Measurements from ENCODE around the gene EIF3I.

DNA sequence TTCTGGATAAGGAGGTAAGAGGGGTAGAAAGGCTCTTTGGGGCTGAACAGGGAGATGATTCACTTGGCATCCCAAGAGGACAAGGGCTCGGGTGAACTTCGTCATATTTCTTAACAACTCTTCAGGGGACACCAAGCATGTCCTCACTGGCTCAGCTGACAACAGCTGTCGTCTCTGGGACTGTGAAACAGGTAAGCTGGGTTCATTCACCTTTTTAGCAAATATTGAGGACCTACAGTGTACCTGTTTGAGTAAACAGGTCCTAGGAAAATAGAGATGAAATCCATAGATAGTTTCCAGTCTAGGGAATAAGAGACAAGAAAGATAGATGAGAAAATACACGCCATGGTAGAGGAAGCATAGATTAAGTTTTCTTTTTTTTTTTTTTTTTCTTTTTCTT is 2.1 kb downstream of the EIF3I start:
- TF ChIP-seq FOXA1 (IDR thresholded peaks at IDR 0.05) (no peak), SP1 (IDR thresholded peaks at IDR 0.05) (no peak), TARDBP (IDR thresholded peaks at IDR 0.05) (no peak)
